ENCODE results near the gene B4GALT3.

- TF ChIP-seq, protein P1, sequence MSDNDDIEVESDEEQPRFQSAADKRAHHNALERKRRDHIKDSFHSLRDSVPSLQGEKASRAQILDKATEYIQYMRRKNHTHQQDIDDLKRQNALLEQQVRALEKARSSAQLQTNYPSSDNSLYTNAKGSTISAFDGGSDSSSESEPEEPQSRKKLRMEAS (IDR thresholded peaks at IDR 0.05), result no peak
- no peak for TF ChIP-seq EP300 (IDR thresholded peaks at IDR 0.05; ENCODE audit: borderline replicate concordance)
- TF ChIP-seq TAF1 (IDR thresholded peaks at IDR 0.05; ENCODE audit: low read depth), result no peak
- TF ChIP-seq, protein P2, sequence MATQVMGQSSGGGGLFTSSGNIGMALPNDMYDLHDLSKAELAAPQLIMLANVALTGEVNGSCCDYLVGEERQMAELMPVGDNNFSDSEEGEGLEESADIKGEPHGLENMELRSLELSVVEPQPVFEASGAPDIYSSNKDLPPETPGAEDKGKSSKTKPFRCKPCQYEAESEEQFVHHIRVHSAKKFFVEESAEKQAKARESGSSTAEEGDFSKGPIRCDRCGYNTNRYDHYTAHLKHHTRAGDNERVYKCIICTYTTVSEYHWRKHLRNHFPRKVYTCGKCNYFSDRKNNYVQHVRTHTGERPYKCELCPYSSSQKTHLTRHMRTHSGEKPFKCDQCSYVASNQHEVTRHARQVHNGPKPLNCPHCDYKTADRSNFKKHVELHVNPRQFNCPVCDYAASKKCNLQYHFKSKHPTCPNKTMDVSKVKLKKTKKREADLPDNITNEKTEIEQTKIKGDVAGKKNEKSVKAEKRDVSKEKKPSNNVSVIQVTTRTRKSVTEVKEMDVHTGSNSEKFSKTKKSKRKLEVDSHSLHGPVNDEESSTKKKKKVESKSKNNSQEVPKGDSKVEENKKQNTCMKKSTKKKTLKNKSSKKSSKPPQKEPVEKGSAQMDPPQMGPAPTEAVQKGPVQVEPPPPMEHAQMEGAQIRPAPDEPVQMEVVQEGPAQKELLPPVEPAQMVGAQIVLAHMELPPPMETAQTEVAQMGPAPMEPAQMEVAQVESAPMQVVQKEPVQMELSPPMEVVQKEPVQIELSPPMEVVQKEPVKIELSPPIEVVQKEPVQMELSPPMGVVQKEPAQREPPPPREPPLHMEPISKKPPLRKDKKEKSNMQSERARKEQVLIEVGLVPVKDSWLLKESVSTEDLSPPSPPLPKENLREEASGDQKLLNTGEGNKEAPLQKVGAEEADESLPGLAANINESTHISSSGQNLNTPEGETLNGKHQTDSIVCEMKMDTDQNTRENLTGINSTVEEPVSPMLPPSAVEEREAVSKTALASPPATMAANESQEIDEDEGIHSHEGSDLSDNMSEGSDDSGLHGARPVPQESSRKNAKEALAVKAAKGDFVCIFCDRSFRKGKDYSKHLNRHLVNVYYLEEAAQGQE (IDR thresholded peaks at IDR 0.05; ENCODE audit: low read depth), result no peak
- no peak for TF ChIP-seq YY1 (IDR thresholded peaks at IDR 0.05; ENCODE audit: low read depth)
- TF ChIP-seq, protein P3, sequence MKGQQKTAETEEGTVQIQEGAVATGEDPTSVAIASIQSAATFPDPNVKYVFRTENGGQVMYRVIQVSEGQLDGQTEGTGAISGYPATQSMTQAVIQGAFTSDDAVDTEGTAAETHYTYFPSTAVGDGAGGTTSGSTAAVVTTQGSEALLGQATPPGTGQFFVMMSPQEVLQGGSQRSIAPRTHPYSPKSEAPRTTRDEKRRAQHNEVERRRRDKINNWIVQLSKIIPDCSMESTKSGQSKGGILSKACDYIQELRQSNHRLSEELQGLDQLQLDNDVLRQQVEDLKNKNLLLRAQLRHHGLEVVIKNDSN (IDR thresholded peaks at IDR 0.05), result no peak
- TF ChIP-seq TCF12 (IDR thresholded peaks at IDR 0.05; ENCODE audit: low read depth), result no peak
- no peak for TF ChIP-seq CREB1 (IDR thresholded peaks at IDR 0.05; ENCODE audit: low read depth)
- no peak for TF ChIP-seq RAD21 (IDR thresholded peaks at IDR 0.05; ENCODE audit: low read depth)
- no peak for TF ChIP-seq TEAD4 (IDR thresholded peaks at IDR 0.05)
- no peak for TF ChIP-seq CEBPB (IDR thresholded peaks at IDR 0.05)
Observed at GRCh38 chr1:161157867-161158266, 19.4 kb downstream of the B4GALT3 start.

Data from Ishikawa (cell line).